Keratinocyte (primary cell): ENCODE results near the gene SMIM35. TPM values are rescaled to one million over a fixed set of nuclear protein-coding genes. Genes with fewer than 3 reads are reported as not detected.

Source experiments
- DNase-seq: peaks from one replicate; pipeline ENCODE4 v3.0.0-alpha.2; 2011; ENCODE audit warnings: low read depth, missing footprints, low spot score
- FAIRE-seq: peaks from 2 replicates; lab custom pipeline; 2011; peaks lifted over from hg19 to GRCh38; lab: Jason Lieb, UNC
- H2AFZ ChIP-seq: 2 replicates; pipeline ENCODE4 v1.6.0; 2012; ENCODE audit warnings: low read length, control low read depth, inconsistent platforms; ENCODE audit not compliant: control insufficient read depth
- H3K27ac ChIP-seq: 2 replicates; pipeline ENCODE4 v1.5.1; 2011; ENCODE audit warnings: low read length; ENCODE audit not compliant: control insufficient read depth, insufficient read depth
- H3K27me3 ChIP-seq: 3 replicates; pipeline ENCODE4 v1.6.0; 2011; ENCODE audit warnings: low read length; ENCODE audit not compliant: control insufficient read depth, insufficient read depth; ENCODE audit errors: extremely low read depth
- H3K36me3 ChIP-seq, 2 experiments: 2 replicates in 1 of 2; 3 replicates in 1 of 2; pipeline ENCODE4 v1.5.1; 2011; ENCODE audit warnings: low read length in 2 of 2, mild to moderate bottlenecking in 1 of 2; ENCODE audit not compliant: control insufficient read depth in 2 of 2, insufficient read depth in 2 of 2; ENCODE audit errors: extremely low read depth in 1 of 2
- H3K4me1 ChIP-seq: 3 replicates; pipeline ENCODE4 v1.5.1; 2011; ENCODE audit warnings: low read length; ENCODE audit not compliant: control insufficient read depth, insufficient read depth; ENCODE audit errors: extremely low read depth
- H3K4me2 ChIP-seq: 3 replicates; pipeline ENCODE4 v1.6.0; 2011; ENCODE audit warnings: low read depth, low read length; ENCODE audit not compliant: control insufficient read depth, insufficient read depth; ENCODE audit errors: extremely low read depth
- H3K4me3 ChIP-seq, 3 experiments: fragments of 200-600 bp in 1 of 3; sonication (generic) in 1 of 3; 2 replicates in 2 of 3; 3 replicates in 1 of 3; pipeline ENCODE4 v1.5.1; 2011 to 2016; ENCODE audit warnings: low read length in 3 of 3, mild to moderate bottlenecking in 3 of 3, control low read depth in 2 of 3, inconsistent platforms in 1 of 3, low read depth in 1 of 3, mixed read lengths in 1 of 3, mixed run types in 1 of 3, moderate library complexity in 1 of 3; ENCODE audit not compliant: control insufficient read depth in 2 of 3, insufficient read depth in 2 of 3; ENCODE audit errors: extremely low read depth in 1 of 3
- H3K79me2 ChIP-seq: 2 replicates; pipeline ENCODE4 v1.6.0; 2012; ENCODE audit warnings: low read length; ENCODE audit not compliant: control insufficient read depth, insufficient read depth
- H3K9ac ChIP-seq: 3 replicates; pipeline ENCODE4 v1.6.0; 2011; ENCODE audit warnings: low read length; ENCODE audit not compliant: control insufficient read depth, insufficient read depth; ENCODE audit errors: extremely low read depth
- H3K9me1 ChIP-seq: 3 replicates; pipeline ENCODE4 v1.6.0; 2011; ENCODE audit warnings: low read length; ENCODE audit not compliant: control insufficient read depth, insufficient read depth; ENCODE audit errors: extremely low read depth
- H3K9me3 ChIP-seq: 2 replicates; pipeline ENCODE4 v1.5.1; 2012; ENCODE audit warnings: low read depth, low read length; ENCODE audit not compliant: control insufficient read depth
- H4K20me1 ChIP-seq: 3 replicates; pipeline ENCODE4 v1.6.0; 2011; ENCODE audit warnings: low read length; ENCODE audit not compliant: control insufficient read depth, insufficient read depth; ENCODE audit errors: extremely low read depth
- CTCF ChIP-seq, 3 experiments: IDR thresholded peaks in 1 of 3; conservative IDR thresholded peaks in 1 of 3; optimal IDR thresholded peaks in 1 of 3; 2 replicates in 2 of 3; 3 replicates in 1 of 3; pipeline versions ENCODE3 to v1.5.1; 2011; ENCODE audit warnings: low read length in 3 of 3, mild to moderate bottlenecking in 3 of 3, moderate library complexity in 2 of 3, control low read depth in 1 of 3, inconsistent platforms in 1 of 3; ENCODE audit not compliant: insufficient read depth in 2 of 3; ENCODE audit errors: extremely low read depth in 1 of 3
- EZH2 ChIP-seq: IDR thresholded peaks from one replicate; pipeline ENCODE4 v1.6.1; 2012; ENCODE audit warnings: inconsistent platforms, mild to moderate bottlenecking, low read length, moderate library complexity
- dilution Hi-C: fragments of 300-500 bp; cut with MboI; formaldehyde crosslinking; loops from one replicate; pipeline ENCODE4 v1.7.0; 2020; ENCODE audit warnings: low sequenced_read_pairs; ENCODE audit not compliant: extremely low pct_ligation_motif_present
- polyA plus RNA-seq, 5 experiments: library from polyadenylated mRNA; depleted of rRNA in 3 of 5; stranded (reverse) in 3 of 5; stranded (forward) in 1 of 5; unstranded in 1 of 5; fragments of >200 nt; gene quantifications; 1 replicate in 1 of 5; 2 replicates in 3 of 5; 3 replicates in 1 of 5; pipeline versions ENCODE4 v1.2.1 to v1.2.3, GENCODE V29; 2011 to 2012; ENCODE audit warnings: missing spikeins in 2 of 5, low read depth in 1 of 5, low replicate concordance in 1 of 5

SMIM35 gene
- polyA plus RNA-seq, 1 donor (not counting 4 experiments of a cell fraction or from before 2014, with no cell fraction given) = not detected

- H3K4me2 ChIP-seq = no peak overlapping the region
- no peak overlapping the region for H3K27ac ChIP-seq
- no peaks in the 10 kb centered on the region for H4K20me1 ChIP-seq
- DNase-seq = no peak
- no peaks in the 10 kb centered on the region for H3K9me3 ChIP-seq
- no peak for FAIRE-seq
- no peak overlapping the region for H3K4me3 ChIP-seq
- H3K27me3 ChIP-seq = peaks cover 5% of the 10 kb centered on the region
- no peak overlapping the region for H3K9ac ChIP-seq
- H3K9me1 ChIP-seq = no peaks in the 10 kb centered on the region
- no peak overlapping the region for H2AFZ ChIP-seq
- H3K36me3 ChIP-seq = no peaks in the 10 kb centered on the region
- H3K79me2 ChIP-seq = no peaks in the 10 kb centered on the region
- dilution Hi-C loops = no loop called here
- TF ChIP-seq CTCF (optimal IDR thresholded peaks at IDR 0.05 in 1 of 3, IDR thresholded peaks at IDR 0.05 in 1 of 3, conservative IDR thresholded peaks at IDR 0.05 in 1 of 3; ENCODE audit: extremely low read depth in 1 of 3, insufficient read depth in 2 of 3, low read length in 3 of 3) (no peak), EZH2 (no peak)
- peaks cover 3% of the 10 kb centered on the region for H3K4me1 ChIP-seq
Observed at GRCh38 chr11:117996058-117996457, 90.7 kb downstream of the SMIM35 start.

- H3K9ac ChIP-seq = no peak overlapping the region
- DNase-seq (no peak), FAIRE-seq (no peak)
- no peak overlapping the region for H3K27ac ChIP-seq
- dilution Hi-C loops = no loop called here
- H3K9me3 ChIP-seq = no peaks in the 10 kb centered on the region
- no peaks in the 10 kb centered on the region for H4K20me1 ChIP-seq
- H2AFZ ChIP-seq = no peak overlapping the region
- H3K4me3 ChIP-seq = no peak overlapping the region
- TF ChIP-seq EZH2 (no peak), CTCF (optimal IDR thresholded peaks at IDR 0.05 in 1 of 3, IDR thresholded peaks at IDR 0.05 in 1 of 3, conservative IDR thresholded peaks at IDR 0.05 in 1 of 3; ENCODE audit: extremely low read depth in 1 of 3, insufficient read depth in 2 of 3, low read length in 3 of 3) (no peak)
- H3K36me3 ChIP-seq = no peaks in the 10 kb centered on the region
- H3K79me2 ChIP-seq = no peaks in the 10 kb centered on the region
- peaks cover 5% of the 10 kb centered on the region for H3K27me3 ChIP-seq
- no peaks in the 10 kb centered on the region for H3K4me1 ChIP-seq
- H3K4me2 ChIP-seq = no peak overlapping the region
- H3K9me1 ChIP-seq = no peaks in the 10 kb centered on the region
Observed at GRCh38 chr11:117995472-117995871, 91.3 kb downstream of the SMIM35 start.
